Aorta (tissue), 5 donors: ENCODE measurements around the gene VCPKMT. TPM values are rescaled to one million over a fixed set of nuclear protein-coding genes. Genes with fewer than 3 reads are reported as not detected.

ENCODE experiments used
- ATAC-seq: fragments of 200-7000 bp; cut with Tn5 transposase; one replicate; pipeline ENCODE4 v1.9.1; 2022; ENCODE audit warnings: moderate library complexity; ENCODE audit not compliant: low FRiP score
- DNase-seq, 2 donors: peaks; one replicate each; pipeline ENCODE4 v3.0.0-alpha.2; 2020
- H3K27ac ChIP-seq, 2 donors: one replicate each; pipeline ENCODE4 v1.5.1; 2013; ENCODE audit warnings: low read length in 2 of 2, mild to moderate bottlenecking in 2 of 2, moderate library complexity in 2 of 2, control low read depth in 1 of 2, inconsistent platforms in 1 of 2, low read depth in 1 of 2
- H3K27me3 ChIP-seq, 2 donors: one replicate each; pipeline ENCODE4 v1.6.1; 2013; ENCODE audit warnings: control low read depth in 1 of 2, low read length in 1 of 2, mild to moderate bottlenecking in 1 of 2, moderate library complexity in 1 of 2; ENCODE audit not compliant: insufficient read depth in 2 of 2, control insufficient read depth in 1 of 2
- H3K36me3 ChIP-seq, 2 donors: one replicate each; pipeline ENCODE4 v1.6.1; 2013; ENCODE audit warnings: control low read depth in 1 of 2, low read length in 1 of 2, mild to moderate bottlenecking in 1 of 2; ENCODE audit not compliant: insufficient read depth in 2 of 2, control insufficient read depth in 1 of 2
- H3K4me1 ChIP-seq, 2 donors: one replicate each; pipeline ENCODE4 v1.6.1; 2013; ENCODE audit warnings: low read length in 2 of 2, control low read depth in 1 of 2, mild to moderate bottlenecking in 1 of 2, moderate library complexity in 1 of 2; ENCODE audit not compliant: insufficient read depth in 2 of 2, control insufficient read depth in 1 of 2
- H3K4me3 ChIP-seq, 2 donors: one replicate each; pipeline ENCODE4 v1.5.1; 2013; ENCODE audit warnings: low read length in 2 of 2, control low read depth in 1 of 2, mild to moderate bottlenecking in 1 of 2
- H3K9me3 ChIP-seq: one replicate; pipeline ENCODE4 v1.6.1; 2013; ENCODE audit warnings: mild to moderate bottlenecking, low read length; ENCODE audit not compliant: control insufficient read depth
- WGBS, 2 donors: extraction: QIAGEN DNeasy Blood & Tissue Kit; methylation state at CpG; one replicate each; pipeline ENCODE4 v1.1.7; 2013; 5-methylcytosine and 5-hydroxymethylcytosine counted together
- intact Hi-C, 2 donors: fragments of 100-400 bp; cut with DNase I; formaldehyde crosslinking; loops; one replicate each; pipeline versions ENCODE4 v1.14.2 to v1.15.0; 2022
- long read RNA-seq, 2 donors: library from polyadenylated mRNA; unstranded; transcript quantifications; one replicate each; pipeline ENCODE4 v2.0.0, GENCODE V29; 2020 to 2021
- polyA plus RNA-seq, 2 donors: library from polyadenylated mRNA; stranded (reverse); fragments of 200-250 nt; gene quantifications; one replicate each; pipeline ENCODE4 v1.2.3, GENCODE V29; 2013
- total RNA-seq, 2 donors: library from RNA; stranded (reverse); fragmentation: NEBNext Ultra II Directional; extraction: Animal tissue kit (Norgen Biotek cat#: 25700); gene quantifications; one replicate each; pipeline ENCODE4 v1.2.1, GENCODE V29; 2021
- donor health status: healthy with polysubstance abuse.
- donor health status: Bipolar disorder and iron deficiency.
- donor health status: DM: no; HTN: no; CAD: no.
- donor health status: DM: no; HTN: no; CAD: no.
- donor health status: DM: yes; HTN: yes; CAD: no.

The VCPKMT gene
- total RNA-seq, result 1 to 10 TPM; 8.5 to 9.1 TPM
- 10 to 100 TPM in 1 of 2 donors, 1 to 10 TPM in 1; 4.5 to 11.6 TPM for polyA plus RNA-seq
- long read RNA-seq, donor 1, transcript VCPKMT-202 (6 exons, 1,761 nt), result minor isoform, 6 of 21 reads
- long read RNA-seq, donor 1, transcript VCPKMT-204 (6 exons, 1,793 nt), result major isoform, 8 of 21 reads
- long read RNA-seq, donor 1, partial matches to known transcripts, result 0 of 21 reads
- long read RNA-seq, donor 1, other reads (novel, unspliced or antisense), result 2 of 21 reads
- long read RNA-seq, donor 2, partial matches to known transcripts, result 0 of 4 reads
- long read RNA-seq, donor 2, other reads (novel, unspliced or antisense), result 2 of 4 reads

DNA sequence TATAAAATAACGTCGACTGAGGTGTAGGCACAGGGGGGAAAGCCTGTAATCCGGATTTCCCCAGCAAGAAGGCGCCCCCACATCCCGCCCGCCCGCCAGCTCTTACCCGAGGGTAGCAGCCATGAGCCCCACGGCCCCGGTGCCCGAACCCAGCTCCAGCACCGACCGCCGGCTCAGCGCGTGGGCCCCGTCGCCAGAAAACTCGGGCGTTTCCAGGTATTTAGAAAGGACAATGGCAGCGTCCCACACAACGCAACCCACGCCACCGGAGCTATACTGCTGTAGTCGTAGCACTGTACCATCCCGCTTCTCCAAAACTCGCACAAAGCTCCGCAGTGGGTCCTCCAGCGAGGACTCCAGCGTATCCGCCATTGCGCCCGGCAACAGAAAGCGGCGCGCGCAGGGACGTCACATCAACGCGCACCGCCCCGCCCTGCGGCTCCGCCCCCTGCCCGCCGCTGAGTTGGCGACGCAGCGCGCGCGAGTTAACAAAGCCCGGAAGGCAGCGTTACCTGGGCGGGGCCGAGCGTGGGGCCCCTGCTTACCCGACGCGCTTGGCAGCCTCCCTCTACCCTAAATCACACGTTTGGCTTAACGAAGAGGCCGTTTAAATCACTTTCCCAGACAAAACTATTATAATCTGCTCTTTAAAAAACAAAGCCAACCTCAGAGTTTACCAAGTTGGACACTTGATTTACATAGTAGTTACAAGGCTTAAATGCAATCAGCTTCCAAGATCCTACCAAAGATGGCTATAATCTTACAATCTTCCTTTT is at the start of gene VCPKMT:
Gene VCPKMT, minus strand, starts transcription at position 392 of the 776 bp plus-strand sequence. Its CDS starts 20 bp downstream, at position 372.
- intact Hi-C loops, result no loop called here
- peak; percentile 96 to 99 for DNase-seq
- WGBS, 2 donors, result 0% methylated on average over 63 of the region's 63 CpGs
- ATAC-seq, result peak; percentile 99
- no peaks in the 10 kb centered on the region for H3K4me1 ChIP-seq
- H3K4me3 ChIP-seq, result peak within 1 kb of the TSS; percentile 85
- no peaks in the 10 kb centered on the region for H3K27me3 ChIP-seq
- peaks cover 0 to 3% of the 10 kb centered on the region in 2 donors for H3K36me3 ChIP-seq
- peak within 1 kb of the TSS; percentile 1 to 76 for H3K27ac ChIP-seq
- H3K9me3 ChIP-seq, result no peaks in the 10 kb centered on the region

DNA sequence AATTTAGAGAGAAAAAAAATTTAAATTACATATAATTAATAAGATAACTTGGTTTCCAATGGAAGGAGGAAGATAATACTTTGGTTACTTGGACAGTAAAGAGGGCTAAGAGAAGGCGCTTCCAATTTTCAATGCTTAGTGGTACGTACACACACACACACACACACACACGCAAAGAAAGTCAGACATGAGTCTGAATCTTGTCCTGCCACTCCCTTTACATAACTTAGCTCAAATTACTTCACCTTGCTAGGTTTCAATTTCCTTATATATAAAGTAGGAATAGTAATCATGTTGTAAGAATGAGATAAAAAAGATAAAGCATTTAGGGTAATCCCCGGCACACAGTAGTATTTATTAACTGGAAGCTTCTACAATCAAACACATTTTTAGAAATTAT is 39.7 kb upstream of the VCPKMT start:
- intact Hi-C loops, result no loop called here
- H3K36me3 ChIP-seq, result no peaks in the 10 kb centered on the region
- no peaks in the 10 kb centered on the region for H3K27me3 ChIP-seq
- no peak overlapping the region for H3K27ac ChIP-seq
- H3K9me3 ChIP-seq, result no peaks in the 10 kb centered on the region
- no peak for ATAC-seq
- no peaks in the 10 kb centered on the region for H3K4me1 ChIP-seq
- 97 to 98% methylated on average over 4 of the region's 4 CpGs for WGBS, 2 donors
- DNase-seq, result no peak
- no peak overlapping the region for H3K4me3 ChIP-seq

DNA sequence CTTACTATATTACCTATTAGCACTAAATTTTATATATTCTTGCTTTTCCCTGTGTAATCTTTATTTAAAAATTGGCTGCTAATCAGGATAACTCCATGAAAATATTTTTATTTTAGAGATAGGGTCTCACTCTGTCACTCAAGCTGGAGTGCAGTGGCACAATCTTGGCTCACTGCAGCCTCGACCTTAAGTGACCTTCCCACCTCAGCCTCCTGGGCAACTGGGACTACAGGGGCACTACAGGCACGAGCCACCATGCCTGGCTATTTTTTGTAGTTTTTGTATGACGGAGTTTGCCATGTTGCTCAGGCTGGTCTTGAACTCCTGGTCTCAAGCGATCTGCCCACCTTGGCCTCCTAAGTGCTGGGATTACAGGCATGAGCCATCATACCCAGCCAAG is 32.4 kb upstream of the VCPKMT start:
- Histone ChIP-seq H3K27me3 (no peaks in the 10 kb centered on the region), H3K36me3 (peaks cover 0 to 4% of the 10 kb centered on the region in 2 donors), H3K4me1 (no peaks in the 10 kb centered on the region), H3K4me3 (no peak overlapping the region), H3K9me3 (no peaks in the 10 kb centered on the region), H3K27ac (no peak overlapping the region)
- intact Hi-C loops, result no loop called here
- DNase-seq (no peak), ATAC-seq (no peak)
- WGBS, 2 donors, result 70 to 76% methylated on average over 4 of the region's 4 CpGs

DNA sequence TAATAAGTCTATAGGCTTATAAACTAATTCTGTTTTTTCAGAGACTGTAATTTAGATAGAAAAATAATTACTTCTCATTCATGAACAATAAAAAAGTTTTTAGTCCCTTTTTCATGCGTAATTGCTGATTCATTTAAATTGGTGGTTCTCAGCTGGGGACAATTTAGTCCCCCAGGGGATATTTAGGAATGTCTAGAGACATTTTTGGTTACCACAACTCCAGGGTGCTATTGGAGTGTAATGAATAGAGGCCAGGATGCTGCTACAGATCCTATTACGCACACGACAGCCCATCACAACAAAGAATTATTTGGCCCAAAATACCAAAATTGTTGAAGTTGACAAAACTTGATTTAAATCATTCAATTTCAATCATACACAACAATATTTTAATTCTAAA is 22.8 kb upstream of the VCPKMT start:
- Histone ChIP-seq H3K27ac (no peak overlapping the region), H3K27me3 (no peaks in the 10 kb centered on the region), H3K36me3 (no peaks in the 10 kb centered on the region), H3K9me3 (no peaks in the 10 kb centered on the region), H3K4me3 (no peak overlapping the region), H3K4me1 (no peaks in the 10 kb centered on the region)
- DNase-seq, result no peak
- intact Hi-C loops, result no loop called here
- WGBS, 2 donors, result 91 to 92% methylated on average over 3 of the region's 3 CpGs
- no peak for ATAC-seq

DNA sequence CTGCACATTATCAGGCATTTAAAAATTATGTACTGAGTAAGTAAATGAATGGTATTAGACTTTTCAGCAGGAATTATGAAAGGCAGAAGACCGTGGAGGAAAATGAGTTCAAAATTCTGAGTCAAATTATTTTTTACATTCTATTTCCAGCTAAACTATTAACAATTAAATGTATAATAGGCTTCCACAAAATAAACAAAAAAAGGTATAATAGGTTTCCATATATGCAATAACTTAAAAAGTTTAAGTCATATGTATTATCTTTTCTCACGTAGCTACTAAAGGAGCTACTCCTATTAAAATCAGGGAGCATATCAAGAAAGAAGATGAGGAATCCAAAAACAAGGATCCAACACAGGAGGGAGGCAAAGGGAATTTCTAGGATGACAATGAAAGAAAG is 11.4 kb upstream of the VCPKMT start:
- DNase-seq (no peak), ATAC-seq (no peak)
- Histone ChIP-seq H3K27me3 (no peaks in the 10 kb centered on the region), H3K4me1 (no peaks in the 10 kb centered on the region), H3K9me3 (no peaks in the 10 kb centered on the region), H3K27ac (no peak overlapping the region), H3K4me3 (no peak overlapping the region), H3K36me3 (peaks cover 1 to 6% of the 10 kb centered on the region in 2 donors)
- 92 to 94% methylated on average over 2 of the region's 2 CpGs for WGBS, 2 donors
- intact Hi-C loops, result loop anchor here in 1 of 2 donors (10.0 kb wide), 1 partner anchor 107 kb away; the partner anchor contains the start of gene SOS2

DNA sequence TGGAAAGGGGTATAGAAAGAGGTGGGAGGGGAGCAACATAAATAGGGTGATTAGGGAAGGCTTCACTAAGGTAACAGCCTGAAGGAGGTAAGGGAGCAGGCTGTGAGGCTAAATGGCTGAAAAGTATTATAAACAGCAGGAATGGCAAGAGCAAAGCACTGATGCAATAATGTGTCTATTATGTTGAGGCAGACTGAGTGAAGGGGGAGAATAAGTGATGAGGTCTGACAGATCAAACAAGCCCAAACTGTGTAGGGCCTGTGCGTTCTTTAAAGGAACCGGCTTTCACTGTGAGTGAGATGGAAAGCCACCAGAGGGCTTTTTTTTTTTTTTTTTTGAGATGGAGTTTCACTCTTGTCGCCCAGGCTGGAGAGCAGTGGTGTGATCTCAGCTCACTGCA is 6.7 kb upstream of the VCPKMT start:
- H3K36me3 ChIP-seq, result peaks cover 0 to 2% of the 10 kb centered on the region in 2 donors
- no peak overlapping the region for H3K4me3 ChIP-seq
- H3K27me3 ChIP-seq, result no peaks in the 10 kb centered on the region
- no peak overlapping the region for H3K27ac ChIP-seq
- H3K9me3 ChIP-seq, result no peaks in the 10 kb centered on the region
- intact Hi-C loops, result loop anchor here in 1 of 2 donors (10.0 kb wide), 1 partner anchor 112 kb away; the partner anchor contains the start of gene SOS2
- H3K4me1 ChIP-seq, result no peaks in the 10 kb centered on the region
- ATAC-seq (no peak), DNase-seq (no peak)
- 86% methylated on average over 3 of the region's 3 CpGs for WGBS, 2 donors

DNA sequence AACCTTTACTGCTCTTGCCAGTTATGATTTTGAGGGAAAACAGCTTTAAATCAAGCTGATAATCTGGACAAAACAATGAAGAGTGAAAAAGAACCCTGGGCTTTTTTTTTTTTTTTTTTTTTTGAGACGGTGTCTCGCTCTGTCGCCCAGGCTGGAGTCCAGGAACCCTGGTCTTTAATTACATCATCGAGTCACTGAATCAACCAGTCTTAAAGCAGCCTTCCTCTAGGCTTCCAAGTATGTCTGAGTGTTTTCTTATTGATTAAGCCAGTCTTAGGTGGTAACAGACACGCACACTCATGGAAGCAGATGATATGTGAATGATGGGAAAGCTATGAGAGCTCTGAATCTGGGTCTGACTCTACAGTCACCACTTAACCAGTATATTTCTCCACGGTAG is 5.9 kb upstream of the VCPKMT start:
- WGBS, 2 donors, result 52 to 61% methylated on average over 6 of the region's 6 CpGs
- H3K36me3 ChIP-seq, result peaks cover 0 to 2% of the 10 kb centered on the region in 2 donors
- intact Hi-C loops, result loop anchor here in 1 of 2 donors (10.0 kb wide), 1 partner anchor 113 kb away; the partner anchor contains the start of gene SOS2

DNA sequence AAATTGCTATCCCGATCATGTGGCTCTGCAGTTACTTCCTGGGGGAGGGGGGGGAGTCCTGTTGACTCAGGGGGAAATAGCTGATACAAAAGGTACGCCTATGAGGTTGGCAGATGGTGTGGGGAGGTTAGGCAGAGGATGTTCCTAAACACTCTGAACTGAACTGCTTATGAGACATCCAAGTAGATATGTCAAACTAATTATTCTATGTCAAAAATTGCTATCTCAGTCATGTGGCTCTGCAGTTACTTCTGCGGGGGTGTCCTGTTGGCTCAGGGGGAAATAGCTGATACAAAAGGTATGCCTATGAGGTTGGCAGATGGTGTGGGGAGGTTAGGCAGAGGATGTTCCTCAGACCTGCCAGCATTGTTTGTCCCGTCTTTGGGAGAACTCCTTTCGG is 5.1 kb upstream of the VCPKMT start:
- intact Hi-C loops, result loop anchor here in 1 of 2 donors (10.0 kb wide), 1 partner anchor 113 kb away; the partner anchor contains the start of gene SOS2

More for the DNA sequence above, 5.9 kb upstream of the VCPKMT start:
- ATAC-seq, result no peak
- no peaks in the 10 kb centered on the region for H3K27me3 ChIP-seq
- H3K4me3 ChIP-seq, result no peak overlapping the region
- no peaks in the 10 kb centered on the region for H3K9me3 ChIP-seq
- DNase-seq, result no peak
- no peaks in the 10 kb centered on the region for H3K4me1 ChIP-seq
- H3K27ac ChIP-seq, result no peak overlapping the region

More for the DNA sequence above, 5.1 kb upstream of the VCPKMT start:
- ATAC-seq (no peak), DNase-seq (no peak)
- no peak overlapping the region for H3K27ac ChIP-seq
- H3K27me3 ChIP-seq, result no peaks in the 10 kb centered on the region
- H3K36me3 ChIP-seq, result peaks cover 0 to 2% of the 10 kb centered on the region in 2 donors
- WGBS, 2 donors, result 91 to 92% methylated on average over 5 of the region's 5 CpGs
- no peak overlapping the region for H3K4me3 ChIP-seq
- H3K9me3 ChIP-seq, result no peaks in the 10 kb centered on the region
- H3K4me1 ChIP-seq, result no peaks in the 10 kb centered on the region
